Measurements from ENCODE around the gene OR1F1. TPM values are rescaled to one million over a fixed set of nuclear protein-coding genes. Genes with fewer than 3 reads are reported as not detected.
A peak's percentile ranks its signal among the peaks of the same experiment; 100 is the strongest.

OR1F1 gene
- polyA plus RNA-seq, 1 of the 3 experiments (the other 2 are of a cell fraction) = 0.71 TPM

DNA sequence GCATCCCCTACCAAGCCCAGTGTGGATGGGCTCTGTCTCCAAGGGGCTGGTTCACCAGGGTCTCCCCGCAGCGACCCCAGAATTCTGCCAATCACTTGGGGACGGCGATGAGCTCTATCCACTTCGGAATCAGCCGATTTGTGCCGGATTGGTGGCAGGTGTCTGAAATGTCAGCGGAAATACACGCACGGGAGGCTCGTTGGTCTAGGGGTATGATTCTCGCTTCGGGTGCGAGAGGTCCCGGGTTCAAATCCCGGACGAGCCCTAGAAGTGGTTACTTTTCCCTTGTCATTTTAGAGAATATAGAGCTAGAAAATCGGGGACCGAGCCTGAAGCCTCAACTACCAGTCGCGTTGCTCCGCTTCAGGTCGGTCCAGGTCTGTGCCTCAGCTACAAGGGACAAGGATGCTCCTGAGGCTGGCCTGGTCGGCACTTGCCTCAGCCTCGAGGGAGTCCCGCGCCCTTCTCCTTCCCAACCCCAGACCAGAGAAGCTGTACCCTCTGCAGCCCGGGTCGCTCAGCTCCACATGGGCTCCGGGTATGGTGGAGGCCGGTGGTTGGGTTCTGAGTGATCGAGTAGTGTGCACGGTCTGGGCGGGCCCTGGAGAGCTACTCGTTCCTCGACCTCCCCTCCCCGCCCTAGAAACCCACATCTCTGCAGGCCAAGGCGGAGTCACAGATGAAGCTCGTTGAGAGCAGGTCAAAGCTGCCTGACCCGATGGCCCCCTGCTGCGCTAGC lies 16.0 kb upstream of the OR1F1 start:
- Histone ChIP-seq H2AFZ (ENCODE audit: low read depth) (0 out of 2 replicates have a peak overlapping the region, but pooled peaks have one; percentile 31), H3K36me3 (replicated peaks in 1 of 2; ENCODE audit: control insufficient read depth in 1 of 2, insufficient read depth in 2 of 2, low read length in 1 of 2) (no peaks in the 10 kb centered on the region), H3K79me2 (ENCODE audit: insufficient read depth) (no peaks in the 10 kb centered on the region), H3F3A (replicated peaks; ENCODE audit: insufficient read depth) (peaks cover 12% of the 10 kb centered on the region), H4K20me1 (ENCODE audit: insufficient read depth) (no peaks in the 10 kb centered on the region), H3K9ac (no peak overlapping the region), H3K27me3 (ENCODE audit: insufficient read depth) (peaks cover 85% of the 10 kb centered on the region), H3K9me2 (no peaks in the 10 kb centered on the region), H3K9me3 (no peaks in the 10 kb centered on the region), H3K4me3 (ENCODE audit: low read depth in 2 of 2, low read length in 1 of 2) (no peak overlapping the region; a peak in 1 of 4 replicates), H3K4me2 (peak overlapping the region; percentile 61; the same call in 1 of the 2 replicates), H3K27ac (ENCODE audit: low read depth in 2 of 2, low read length in 1 of 2) (no peak overlapping the region), H3K4me1 (ENCODE audit: control insufficient read depth in 1 of 2, insufficient read depth in 2 of 2, low read depth in 1 of 2, low read length in 1 of 2) (peaks cover 0 to 5% of the 10 kb centered on the region in 2 experiments; a peak in 1 of 4 replicates)
- WGBS (ENCODE audit: low lambda C conversion rate) = 6% methylated on average over 4 of the region's 41 CpGs
- TF ChIP-seq ELF1 (IDR thresholded peaks at IDR 0.05) (no peak), NRF1 (IDR thresholded peaks at IDR 0.05; ENCODE audit: low read depth, low read length) (no peak), TEAD4 (IDR thresholded peaks at IDR 0.05; ENCODE audit: borderline replicate concordance, insufficient read depth) (peak; percentile 9; the same call in 1 of the 2 replicates), FOSL2 (IDR thresholded peaks at IDR 0.05; ENCODE audit: borderline replicate concordance, low read depth) (peak; percentile 33; the same call in 1 of the 2 replicates)
- TF ChIP-seq, protein P1, sequence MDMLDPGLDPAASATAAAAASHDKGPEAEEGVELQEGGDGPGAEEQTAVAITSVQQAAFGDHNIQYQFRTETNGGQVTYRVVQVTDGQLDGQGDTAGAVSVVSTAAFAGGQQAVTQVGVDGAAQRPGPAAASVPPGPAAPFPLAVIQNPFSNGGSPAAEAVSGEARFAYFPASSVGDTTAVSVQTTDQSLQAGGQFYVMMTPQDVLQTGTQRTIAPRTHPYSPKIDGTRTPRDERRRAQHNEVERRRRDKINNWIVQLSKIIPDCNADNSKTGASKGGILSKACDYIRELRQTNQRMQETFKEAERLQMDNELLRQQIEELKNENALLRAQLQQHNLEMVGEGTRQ (IDR thresholded peaks at IDR 0.05; ENCODE audit: borderline replicate concordance, low read depth, low read length) = no peak
- TF ChIP-seq, protein P2, sequence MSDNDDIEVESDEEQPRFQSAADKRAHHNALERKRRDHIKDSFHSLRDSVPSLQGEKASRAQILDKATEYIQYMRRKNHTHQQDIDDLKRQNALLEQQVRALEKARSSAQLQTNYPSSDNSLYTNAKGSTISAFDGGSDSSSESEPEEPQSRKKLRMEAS (IDR thresholded peaks at IDR 0.05; ENCODE audit: low read depth) = no peak
- CTCF ChIA-PET = interaction anchor here (0.7 to 6.1 kb wide), 10 partner anchors 10 to 140 kb away, joined by 3 to 52 read pairs (median 5); no protein-coding TSS in a partner anchor
- POLR2A ChIA-PET = no interaction called here
- DNase-seq = peak; percentile 51

DNA sequence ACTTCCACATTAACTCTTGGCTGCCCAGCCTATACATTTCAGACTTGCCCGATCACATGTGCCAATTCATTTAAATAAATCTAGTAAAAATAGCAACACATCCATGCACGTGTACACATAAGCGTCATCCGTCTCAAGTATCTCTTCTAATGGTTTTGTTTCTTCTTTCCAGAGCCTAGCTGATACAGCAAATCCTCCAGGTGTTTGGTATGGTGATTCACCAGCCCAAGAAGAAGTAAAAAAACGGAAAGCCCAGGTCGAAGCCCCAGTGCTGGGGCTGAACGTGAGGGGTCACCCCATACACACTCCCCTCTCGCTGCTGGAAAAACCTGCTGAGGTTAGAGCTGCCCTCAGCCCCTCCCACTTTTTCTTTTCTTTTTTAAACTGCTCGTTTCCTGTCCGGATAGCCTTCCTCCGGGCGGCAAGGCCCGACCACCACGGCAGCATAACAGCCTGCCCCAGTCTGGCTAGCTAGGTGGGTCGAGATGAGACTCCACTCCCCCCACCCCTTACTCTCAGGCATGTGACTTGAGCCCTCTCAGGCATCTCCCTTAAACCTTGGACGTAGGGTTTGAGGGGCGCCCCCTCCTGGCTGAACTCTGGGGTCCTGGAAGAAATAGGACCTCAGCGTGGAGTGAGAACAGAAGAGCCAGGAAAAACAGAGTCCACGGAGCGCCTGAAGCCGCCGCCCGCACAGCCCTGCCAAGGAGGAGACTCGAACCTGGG lies 13.9 kb upstream of the OR1F1 start:
- H3K9me2 ChIP-seq = no peaks in the 10 kb centered on the region
- no peak overlapping the region for H3K27ac ChIP-seq (ENCODE audit: low read depth in 2 of 2, low read length in 1 of 2)
- H3K4me2 ChIP-seq = peak overlapping the region; percentile 67; the same call in 1 of the 2 replicates
- CTCF ChIA-PET = interaction anchor here (0.8 to 1.6 kb wide), 7 partner anchors 9 to 115 kb away, joined by 3 to 8 read pairs (median 4); no protein-coding TSS in a partner anchor
- no peaks in the 10 kb centered on the region for H3K9me3 ChIP-seq
- peak overlapping the region; percentile 35 to 55 for H3K4me3 ChIP-seq (ENCODE audit: low read depth in 2 of 2, low read length in 1 of 2)
- H3K27me3 ChIP-seq (ENCODE audit: insufficient read depth) = peaks cover 93% of the 10 kb centered on the region
- no peaks in the 10 kb centered on the region for H3K36me3 ChIP-seq (replicated peaks in 1 of 2; ENCODE audit: control insufficient read depth in 1 of 2, insufficient read depth in 2 of 2, low read length in 1 of 2)
- POLR2A ChIA-PET = no interaction called here
- no peaks in the 10 kb centered on the region for H3K79me2 ChIP-seq (ENCODE audit: insufficient read depth)
- peaks cover 0 to 5% of the 10 kb centered on the region in 2 experiments; a peak in 1 of 4 replicates for H3K4me1 ChIP-seq (ENCODE audit: control insufficient read depth in 1 of 2, insufficient read depth in 2 of 2, low read depth in 1 of 2, low read length in 1 of 2)
- peak; percentile 81 for DNase-seq
- 2% methylated on average over 24 of the region's 24 CpGs for WGBS (ENCODE audit: low lambda C conversion rate)
- H2AFZ ChIP-seq (ENCODE audit: low read depth) = peak overlapping the region; percentile 79; the same call in 1 of the 2 replicates
- H4K20me1 ChIP-seq (ENCODE audit: insufficient read depth) = no peaks in the 10 kb centered on the region
- H3K9ac ChIP-seq = no peak overlapping the region
- TF ChIP-seq, protein P2 (IDR thresholded peaks at IDR 0.05; ENCODE audit: low read depth) = 0 out of 2 replicates have a peak, but pooled peaks have one; percentile 17
- TF ChIP-seq JUND (IDR thresholded peaks at IDR 0.05) = no peak
- TF ChIP-seq, protein P3, sequence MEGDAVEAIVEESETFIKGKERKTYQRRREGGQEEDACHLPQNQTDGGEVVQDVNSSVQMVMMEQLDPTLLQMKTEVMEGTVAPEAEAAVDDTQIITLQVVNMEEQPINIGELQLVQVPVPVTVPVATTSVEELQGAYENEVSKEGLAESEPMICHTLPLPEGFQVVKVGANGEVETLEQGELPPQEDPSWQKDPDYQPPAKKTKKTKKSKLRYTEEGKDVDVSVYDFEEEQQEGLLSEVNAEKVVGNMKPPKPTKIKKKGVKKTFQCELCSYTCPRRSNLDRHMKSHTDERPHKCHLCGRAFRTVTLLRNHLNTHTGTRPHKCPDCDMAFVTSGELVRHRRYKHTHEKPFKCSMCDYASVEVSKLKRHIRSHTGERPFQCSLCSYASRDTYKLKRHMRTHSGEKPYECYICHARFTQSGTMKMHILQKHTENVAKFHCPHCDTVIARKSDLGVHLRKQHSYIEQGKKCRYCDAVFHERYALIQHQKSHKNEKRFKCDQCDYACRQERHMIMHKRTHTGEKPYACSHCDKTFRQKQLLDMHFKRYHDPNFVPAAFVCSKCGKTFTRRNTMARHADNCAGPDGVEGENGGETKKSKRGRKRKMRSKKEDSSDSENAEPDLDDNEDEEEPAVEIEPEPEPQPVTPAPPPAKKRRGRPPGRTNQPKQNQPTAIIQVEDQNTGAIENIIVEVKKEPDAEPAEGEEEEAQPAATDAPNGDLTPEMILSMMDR (IDR thresholded peaks at IDR 0.05) = peak; percentile 68
- H3F3A ChIP-seq (replicated peaks; ENCODE audit: insufficient read depth) = peaks cover 12% of the 10 kb centered on the region
